Endometrial microvascular endothelial cells (primary cell): ENCODE data around the gene REX1BD. TPM values are rescaled to one million over a fixed set of nuclear protein-coding genes. Genes with fewer than 3 reads are reported as not detected.
"Not testable (repeated sequence)": the region's sequence is repeated elsewhere in the genome, so short reads cannot be mapped to it uniquely, and the experiment has no call there.

ENCODE experiments used
- in situ Hi-C: cut with HindIII; loops from 2 replicates; pipeline ENCODE4 v1.10.0; 2017; ENCODE audit warnings: low sequenced_read_pairs, low pct_unique_long_range_greater_than_20kb; ENCODE audit errors: inconsistent ontology term
- total RNA-seq: library from RNA; depleted of rRNA; stranded (reverse); fragments of >200 nt; gene quantifications from one replicate; pipeline ENCODE4 v1.2.3, GENCODE V29; 2015; ENCODE audit errors: inconsistent ontology term

Gene REX1BD
- total RNA-seq, 1 donor from 2014 or later = 65.9 TPM

DNA sequence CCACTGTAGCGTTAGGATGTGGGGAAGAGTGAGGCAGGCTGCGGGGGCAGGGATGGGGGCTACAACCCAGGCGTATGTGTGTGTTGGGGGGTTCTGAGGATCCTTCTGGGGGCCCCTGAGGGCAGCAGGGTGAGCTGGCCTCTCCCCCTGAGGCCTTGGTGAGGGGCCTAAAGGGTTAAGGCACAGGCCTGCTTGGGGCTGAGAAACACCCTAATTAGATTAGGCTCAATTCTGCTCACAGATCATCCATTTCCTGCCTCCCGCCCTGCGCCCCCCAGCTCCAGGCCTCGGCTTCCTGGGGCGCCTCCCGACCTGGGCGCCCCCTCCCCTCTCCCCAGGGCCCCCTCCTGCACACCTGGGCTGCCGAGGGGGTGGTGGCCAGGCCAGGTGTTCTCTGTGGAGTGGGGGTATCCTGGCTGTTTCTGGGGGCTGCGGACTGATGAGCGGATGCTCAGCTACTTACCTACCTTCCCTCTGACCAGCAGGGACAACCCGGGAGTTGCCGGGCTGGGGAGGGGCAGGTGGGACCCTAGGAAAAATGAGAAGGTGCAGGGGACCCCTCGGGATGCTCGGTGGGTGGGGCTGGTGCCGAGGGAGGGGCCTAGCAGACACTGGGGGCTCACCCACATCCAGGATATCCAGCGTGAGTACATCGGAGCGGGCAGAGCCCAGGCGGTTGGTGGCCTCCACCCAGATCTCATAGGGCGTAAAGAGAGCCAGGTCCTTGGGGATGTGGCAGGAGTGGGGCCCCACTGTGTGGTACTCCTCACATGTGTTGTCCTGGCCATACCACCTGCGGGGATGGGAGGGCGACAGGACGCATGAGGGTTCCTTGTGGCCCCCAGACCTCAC lies 9.4 kb downstream of the REX1BD start:
- in situ Hi-C loops = no loop called here

DNA sequence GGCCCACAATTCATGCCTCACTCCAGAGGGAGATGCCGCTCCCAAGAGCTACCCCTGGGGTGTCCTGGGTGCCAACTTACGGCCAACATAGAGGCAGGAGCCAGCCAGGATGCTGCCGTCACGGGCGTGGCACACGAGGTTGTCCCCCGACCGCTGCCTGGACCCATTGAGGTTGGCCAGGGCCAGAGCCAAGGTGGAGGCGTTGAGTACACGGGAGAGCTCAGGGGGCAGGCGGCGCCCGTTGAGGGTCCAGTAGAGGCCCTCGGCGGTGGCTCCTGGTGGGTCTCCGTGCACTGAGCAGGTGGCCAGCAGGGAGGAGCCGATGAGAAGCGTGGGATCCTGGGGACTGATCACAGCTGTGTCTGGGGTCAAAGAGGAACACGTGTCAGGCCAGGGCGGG lies 10.9 kb downstream of the REX1BD start:
- in situ Hi-C loops = no loop called here

DNA sequence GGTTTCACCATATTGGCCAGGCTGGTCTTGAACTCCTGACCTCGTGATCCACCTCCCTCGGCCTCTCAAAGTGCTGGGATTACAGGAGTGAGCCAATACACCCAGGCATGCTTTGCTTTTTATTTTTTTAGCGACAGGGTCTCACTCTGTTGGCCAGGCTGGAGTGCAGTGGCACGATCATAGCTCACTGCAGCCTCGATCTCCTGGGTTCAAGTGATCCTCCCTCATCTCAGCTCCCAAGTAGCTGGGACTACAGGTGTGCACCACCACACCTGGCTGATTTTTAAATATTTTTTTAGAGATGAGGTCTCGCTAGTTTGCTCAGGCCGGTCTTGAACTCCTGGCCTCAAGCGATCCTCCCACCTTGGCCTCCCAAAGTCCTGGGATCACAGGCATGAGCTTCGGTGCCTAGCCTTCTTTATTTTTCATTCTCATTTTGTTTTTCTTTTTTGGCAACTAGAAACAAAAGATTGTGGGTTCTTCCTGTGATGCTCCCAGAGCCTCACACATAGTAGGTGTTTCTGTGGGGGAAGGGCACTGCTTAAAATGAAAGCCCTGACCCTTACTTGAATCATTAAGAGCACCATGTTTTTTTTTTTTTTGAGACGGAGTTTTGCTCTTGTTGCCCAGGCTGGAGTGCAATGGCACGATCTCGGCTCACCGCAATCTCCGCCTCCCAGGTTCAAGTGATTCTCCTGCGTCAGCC lies 12.2 kb downstream of the REX1BD start:
- in situ Hi-C loops = not testable (repeated sequence)

DNA sequence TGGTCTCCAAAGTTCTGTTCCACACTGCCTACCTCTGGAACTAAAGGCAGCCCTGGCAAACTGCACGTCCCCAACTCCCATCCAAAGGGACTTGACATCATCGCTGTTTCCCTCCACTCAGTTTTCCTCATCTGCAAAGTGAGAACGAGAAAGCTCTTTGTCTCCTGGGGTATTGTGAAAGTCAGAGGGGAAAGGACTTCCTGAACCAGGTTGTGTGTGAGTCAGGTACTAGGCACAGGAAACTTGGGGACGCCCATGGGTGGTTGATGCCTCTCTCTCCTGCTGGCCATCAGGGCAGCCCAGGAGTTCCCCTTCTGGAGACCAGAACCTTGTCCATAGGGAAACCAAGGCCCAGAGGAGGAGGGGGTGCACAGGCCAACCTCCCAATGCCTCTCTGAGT lies 13.3 kb downstream of the REX1BD start:
- in situ Hi-C loops = no loop called here

DNA sequence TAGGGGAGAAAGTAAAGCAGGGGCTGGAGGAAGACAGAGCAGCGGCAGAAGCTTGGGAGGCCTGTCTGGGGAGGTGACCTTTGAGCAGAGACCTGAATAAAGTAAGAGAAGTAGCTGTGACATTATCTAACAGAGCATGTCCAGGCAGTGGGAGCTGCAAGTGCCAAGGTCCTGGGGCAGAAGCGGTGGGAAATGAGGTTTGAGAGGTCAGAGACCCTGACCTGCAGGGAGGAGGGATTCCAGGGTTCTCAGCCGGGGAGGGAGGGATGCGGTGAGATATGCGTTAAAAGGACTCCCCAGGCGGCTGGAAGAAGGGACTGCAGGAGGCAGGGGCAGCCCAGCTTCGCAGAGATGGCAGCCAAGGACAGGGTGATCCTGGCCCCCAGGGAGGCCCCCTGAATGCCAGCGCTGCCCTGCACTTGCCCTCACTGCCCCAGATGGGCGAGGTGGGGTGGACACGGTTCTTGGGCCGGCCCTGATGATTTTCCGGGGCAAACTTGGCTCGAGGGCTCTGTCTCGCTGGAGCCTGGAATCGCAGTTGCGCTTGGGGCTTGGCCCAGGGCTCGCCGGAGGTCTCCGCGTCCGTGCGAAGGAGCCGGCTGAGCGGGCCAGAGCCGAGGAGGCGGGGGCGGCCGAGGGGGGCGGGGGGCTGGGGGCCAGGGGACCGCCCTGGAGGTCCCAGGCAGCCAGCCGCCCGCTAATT lies 14.8 kb downstream of the REX1BD start:
- in situ Hi-C loops = no loop called here

DNA sequence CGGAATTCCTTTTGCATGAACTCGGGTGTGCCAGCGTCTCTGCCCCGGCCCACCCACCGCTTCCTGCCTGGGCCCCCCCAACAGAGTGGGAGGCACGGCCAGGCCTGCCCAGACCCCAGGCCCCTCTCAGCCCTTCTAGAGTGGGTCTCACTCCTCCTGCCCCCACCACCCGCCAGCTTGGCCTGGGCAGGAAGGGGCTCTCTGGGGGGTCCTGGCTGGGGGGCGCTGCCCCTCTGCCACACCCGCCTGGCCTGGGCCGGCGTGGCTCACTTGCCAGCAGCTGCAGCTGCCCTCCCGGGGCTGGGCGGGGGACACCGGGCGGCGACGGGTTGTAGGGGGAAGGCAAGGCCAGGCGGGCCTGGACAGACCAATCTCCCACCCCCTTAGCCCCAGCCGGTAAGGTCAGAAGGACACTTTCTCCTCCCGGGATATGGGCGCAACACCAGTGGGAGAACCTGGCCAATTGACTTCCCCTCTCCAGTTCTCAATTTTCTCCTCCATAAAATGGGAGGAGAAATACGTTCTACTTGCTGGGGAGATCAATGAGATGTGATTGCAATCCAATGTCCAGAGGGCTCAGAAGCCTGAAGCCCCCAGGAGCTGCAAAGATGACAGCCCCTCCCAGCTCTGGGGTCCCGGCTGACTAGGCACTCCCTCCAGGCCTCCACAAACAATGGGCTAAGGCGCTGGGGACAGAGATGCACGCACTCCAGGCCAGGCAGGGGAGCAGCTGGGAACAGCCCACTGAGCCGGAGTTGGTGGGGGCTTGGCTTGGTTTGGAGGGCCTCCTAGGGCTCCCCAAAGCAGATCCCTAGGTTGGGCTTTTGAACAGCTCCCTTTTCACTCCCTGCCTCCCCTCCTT lies 15.6 kb downstream of the REX1BD start:
- in situ Hi-C loops = no loop called here

DNA sequence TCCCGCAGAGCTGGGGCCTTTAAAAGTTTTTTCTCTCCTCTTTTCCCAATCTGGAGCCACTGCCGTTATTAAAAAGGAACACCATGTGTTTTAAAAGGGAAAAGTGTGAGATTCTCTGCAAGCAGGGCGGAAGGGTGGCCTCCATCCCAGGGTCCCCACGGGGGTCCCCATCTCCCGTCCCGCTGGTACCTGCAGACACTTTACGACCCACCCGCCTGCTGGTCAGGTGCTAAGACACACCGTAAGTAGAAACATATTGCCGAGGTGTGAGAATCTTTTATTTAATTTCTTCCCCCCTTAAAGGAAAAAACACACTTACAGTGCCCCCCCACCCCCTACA lies 16.2 kb downstream of the REX1BD start:
- in situ Hi-C loops = no loop called here

DNA sequence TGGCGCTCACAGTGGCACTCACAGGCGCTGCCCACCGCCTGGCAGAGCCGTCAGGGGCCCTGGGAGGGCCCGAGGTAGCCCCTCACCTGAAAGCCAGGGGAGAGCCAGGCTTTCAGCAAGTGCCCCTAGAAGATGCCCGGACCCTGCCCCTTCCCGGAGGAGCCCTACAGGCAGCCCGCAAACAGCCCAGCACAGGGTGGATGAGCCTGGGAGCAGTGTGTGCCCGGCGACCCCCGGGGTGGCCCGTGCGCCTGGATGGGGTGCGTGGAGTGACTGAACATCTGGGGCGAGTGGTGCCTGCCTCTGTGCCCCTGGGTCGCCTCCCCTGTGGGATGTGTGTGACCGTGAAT lies 16.6 kb downstream of the REX1BD start:
- in situ Hi-C loops = no loop called here

DNA sequence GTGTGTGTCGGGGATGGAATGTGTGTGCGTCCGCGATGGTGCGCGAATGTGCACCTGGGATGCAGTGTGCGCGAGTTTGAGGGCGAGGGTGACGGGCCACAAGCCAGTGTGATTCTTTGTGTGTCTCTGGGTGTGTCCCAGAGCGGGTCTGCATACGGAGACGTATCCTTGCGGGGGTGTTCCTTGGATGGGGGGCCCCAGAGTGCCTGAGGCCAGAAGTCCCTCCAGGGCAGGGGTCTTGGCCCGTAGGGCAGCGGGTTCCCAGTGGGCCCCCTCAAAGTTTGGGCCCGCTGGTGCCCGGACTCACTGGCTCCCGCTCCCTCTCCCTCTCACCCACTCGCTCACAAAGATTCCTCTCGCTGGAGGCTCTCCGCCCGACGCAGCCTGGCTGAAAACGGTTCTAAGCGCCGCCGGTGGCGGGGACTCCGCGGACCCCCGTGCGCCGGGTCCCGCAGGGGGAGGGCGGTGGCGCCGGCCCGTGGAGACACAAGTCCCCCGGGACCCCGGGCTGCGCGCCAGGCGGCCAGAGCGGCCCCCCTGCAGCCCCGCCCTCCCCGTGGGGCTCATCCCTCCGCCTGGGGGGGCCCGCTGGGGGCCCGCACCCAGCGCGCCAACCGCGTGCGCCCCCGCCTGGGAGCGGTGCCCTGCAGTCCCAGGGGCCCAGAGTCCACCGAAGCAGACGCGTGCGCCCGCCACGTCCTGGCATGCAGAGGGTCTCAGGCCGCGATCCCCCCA lies 17.1 kb downstream of the REX1BD start:
- in situ Hi-C loops = no loop called here

DNA sequence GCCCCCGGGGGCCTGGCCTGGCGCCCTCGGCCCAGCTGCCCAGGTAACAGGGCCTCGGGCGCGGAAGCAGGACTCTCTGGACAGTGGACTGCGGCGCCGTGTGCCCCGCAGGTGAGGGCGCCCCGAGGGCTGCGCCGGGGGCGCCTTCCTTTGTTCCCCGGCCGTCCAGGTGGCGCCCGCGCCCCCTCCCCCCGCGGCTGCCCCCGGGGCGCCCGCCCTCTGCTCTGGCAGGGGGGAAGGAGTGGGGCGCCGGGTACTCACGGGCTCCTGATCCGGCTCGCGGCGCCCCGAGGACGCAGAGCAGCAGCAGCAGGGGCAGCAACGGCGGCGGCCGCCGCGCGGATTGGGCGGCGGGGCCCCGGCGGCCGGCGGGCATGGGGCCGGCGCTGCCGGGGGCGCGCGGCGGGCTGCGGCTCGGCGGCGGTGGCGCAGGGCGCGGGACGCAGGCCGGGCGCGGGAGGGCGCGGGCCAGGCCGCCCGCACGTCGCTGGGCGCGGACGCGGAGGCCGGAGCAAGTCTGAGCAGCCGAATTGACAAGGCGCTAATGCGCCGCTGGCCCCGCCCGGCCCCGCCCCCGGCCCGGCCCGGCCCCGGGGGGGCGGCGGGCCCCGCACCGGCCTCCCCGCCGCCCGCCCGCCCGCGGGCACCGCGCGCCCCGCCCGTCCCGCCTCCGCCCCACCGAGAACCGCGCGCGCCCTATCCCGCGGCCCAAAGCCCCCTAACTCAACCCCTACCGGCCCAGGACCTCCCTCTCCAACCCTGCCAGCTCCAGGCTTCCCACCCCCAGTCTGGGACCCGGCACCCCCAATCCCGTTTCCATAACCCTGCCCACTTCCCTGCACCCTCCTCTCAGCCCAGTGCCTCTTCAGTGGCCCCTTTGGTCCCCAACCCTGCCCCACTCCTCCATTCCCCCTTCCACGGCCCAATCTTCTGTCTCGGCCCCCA lies 18.0 kb downstream of the REX1BD start, which contains the start of gene CRLF1:
Gene CRLF1 (minus strand): TSS at position 519 of the 945 bp plus-strand sequence. CDS start 143 bp downstream, at position 376.
- in situ Hi-C loops = no loop called here

DNA sequence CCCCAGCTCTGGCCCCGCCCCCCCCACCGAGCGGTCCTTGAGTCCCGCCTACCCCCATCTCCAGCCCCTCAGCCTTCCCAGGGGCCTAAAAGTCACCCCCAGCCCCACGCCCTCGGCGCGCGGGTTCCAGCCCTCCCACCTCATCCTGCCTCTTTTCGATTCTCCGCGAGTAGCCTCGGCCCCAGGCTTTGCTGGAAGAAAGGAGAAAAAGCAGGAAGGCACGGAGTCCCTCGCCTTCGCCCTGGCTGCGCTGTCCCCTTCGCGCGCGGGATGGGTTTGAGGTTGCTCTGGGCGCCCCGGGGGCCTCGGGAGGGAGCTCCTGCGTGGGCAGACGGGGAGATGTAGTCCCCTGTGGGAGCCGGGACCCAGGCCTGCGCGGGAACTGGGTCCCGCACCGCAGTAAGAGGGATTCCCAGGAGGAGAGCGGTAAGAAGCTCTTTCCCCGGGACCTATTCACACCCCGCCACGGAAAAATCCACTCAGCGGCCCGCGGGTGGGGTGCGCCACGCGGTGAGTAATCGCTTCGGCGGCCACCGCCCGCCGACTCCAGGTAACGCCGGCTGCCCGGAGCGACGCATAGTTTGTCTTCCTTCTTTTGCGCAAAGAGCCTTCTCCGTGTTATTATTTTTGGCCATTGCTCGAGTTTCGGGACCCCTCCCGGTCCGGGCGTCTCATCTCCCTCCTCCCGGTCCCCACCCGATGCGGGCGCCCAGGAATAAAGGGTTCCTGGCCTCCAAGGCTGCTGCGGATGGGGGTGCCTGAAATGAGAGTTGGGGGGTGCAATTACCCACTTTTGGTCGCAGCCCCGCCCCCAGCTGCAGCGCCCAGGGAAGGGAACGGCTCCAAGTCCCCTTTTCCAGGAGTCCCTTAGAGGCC lies 18.9 kb downstream of the REX1BD start:
- in situ Hi-C loops = no loop called here

DNA sequence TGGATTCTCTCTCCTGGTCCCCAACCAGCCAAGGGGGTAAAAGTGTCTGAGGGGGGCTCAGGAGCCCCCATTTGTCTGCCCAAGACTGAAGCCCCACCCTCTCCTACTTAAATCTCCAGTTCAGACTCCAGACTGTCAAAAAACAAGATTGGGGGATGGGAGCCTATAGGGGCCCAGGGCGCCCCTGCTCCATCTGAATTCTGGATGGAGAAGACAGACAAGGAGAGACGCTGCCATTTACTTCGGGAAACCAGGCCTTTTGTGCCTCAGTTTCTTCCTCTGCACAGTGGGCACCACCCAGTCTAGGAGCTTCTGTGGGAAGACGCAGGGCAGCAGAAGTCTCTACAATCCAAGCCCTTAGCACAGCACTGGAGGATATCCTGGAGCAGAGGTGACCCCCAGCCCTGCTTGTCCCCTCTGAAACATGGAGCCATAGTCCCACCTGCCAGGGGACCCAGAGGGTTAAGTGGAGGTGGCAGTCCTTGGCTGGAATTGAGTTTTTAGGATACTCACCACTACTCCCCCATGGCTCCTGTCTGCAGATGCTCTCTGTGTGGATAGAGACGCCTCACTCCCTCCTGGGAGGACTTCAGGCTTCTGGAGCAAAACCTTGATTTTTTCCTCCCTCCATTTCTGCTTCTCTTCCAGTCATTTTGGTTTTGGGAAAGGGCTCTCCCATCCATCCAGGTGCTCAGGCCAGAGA lies 19.7 kb downstream of the REX1BD start:
- in situ Hi-C loops = no loop called here

DNA sequence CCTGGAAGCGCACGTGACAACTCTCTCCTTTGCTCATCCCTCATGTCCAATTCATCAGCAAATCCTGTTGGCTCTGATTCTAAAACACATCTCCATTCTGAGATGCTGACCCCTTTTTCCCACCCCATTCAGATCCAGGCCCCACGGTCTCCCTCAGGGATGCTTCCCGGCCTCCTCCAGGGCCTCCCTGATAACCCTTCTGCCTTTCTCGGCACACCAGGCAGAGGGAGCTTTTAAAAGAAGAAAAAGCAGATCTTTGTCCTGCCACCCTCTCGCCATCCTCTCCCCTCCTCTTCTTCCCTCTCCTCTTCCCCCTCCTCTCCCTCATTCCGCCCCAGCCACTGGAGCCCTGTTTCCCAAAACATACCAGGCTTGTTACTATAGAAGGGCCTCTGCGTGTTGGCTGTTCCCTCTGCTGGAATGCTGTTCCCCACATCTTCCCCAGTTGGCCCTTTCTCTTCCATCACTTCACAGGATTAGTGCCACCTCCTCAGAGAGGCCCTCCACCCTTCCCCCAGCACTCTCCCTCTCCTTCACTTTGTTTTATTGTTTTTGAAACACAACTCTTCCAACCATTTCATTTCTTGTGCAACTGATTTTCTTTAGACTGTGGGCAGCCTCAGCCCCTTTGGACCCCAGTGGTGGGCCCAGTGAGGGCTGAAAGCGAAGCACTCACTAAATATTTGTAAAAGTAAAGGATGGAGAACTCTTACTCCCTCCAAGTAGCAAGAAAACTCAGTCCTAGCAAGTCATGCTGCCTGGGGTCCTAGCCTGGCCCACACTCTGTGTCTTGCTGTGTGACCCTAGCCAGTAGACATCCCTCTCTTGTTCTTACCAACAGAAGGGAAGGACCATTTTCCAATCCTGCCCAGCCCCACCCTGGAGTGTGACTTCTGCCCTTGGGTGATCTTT lies 20.5 kb downstream of the REX1BD start:
- in situ Hi-C loops = no loop called here

DNA sequence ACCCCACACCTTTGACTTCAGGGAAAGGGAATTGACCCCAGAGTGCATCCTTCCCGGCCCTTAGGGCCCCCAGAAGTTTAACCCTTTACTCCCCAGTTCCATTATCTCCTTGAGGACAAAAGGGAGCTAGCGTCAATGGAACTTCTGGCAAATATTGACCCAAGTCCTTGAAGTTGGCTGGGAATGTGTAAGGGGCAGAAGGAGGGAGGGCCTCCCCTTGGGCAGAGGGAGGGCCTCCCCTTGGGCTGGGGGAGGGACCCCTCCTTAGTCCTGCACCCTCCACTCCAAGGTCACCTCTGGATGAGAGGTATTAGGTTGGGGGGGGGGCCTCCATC lies 21.1 kb downstream of the REX1BD start:
- in situ Hi-C loops = no loop called here

DNA sequence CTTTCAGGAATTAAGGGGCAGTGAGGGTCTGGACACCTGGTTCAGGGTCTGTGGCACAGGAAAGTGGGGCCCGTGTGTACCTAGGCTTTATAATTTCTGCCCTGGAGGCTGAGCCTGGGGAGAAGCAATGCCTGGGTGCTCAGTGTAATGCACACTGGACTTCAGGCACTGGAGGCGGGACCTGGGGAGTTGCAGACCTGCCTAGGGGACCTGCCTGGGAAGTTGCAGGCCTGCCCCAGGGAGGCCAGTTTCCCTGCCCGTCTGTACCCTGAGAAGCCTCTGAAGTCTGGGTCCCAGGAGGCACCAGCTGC lies 21.6 kb downstream of the REX1BD start:
- in situ Hi-C loops = no loop called here
